HEK293 (cell line): ENCODE measurements around the gene LRRIQ3.
"Not testable (repeated sequence)": the region's sequence is repeated elsewhere in the genome, so short reads cannot be mapped to it uniquely, and the experiment has no call there.

Experiments used
- YY1 ChIP-seq: fragments of 450-650 bp; formaldehyde crosslinking; IDR thresholded peaks from 2 replicates; pipeline ENCODE4 v1.5.1; 2018; ENCODE audit warnings: missing biosample characterization, missing genetic modification characterization
- TF ChIP-seq, protein P1 (sequence below): fragments of 450-650 bp; formaldehyde crosslinking; IDR thresholded peaks from 2 replicates; pipeline ENCODE4 v1.5.1; 2016; ENCODE audit warnings: missing biosample characterization, missing genetic modification characterization
- TF ChIP-seq, protein P2 (sequence below): fragments of 450-650 bp; formaldehyde crosslinking; IDR thresholded peaks from 2 replicates; pipeline ENCODE4 v1.5.1; 2016; ENCODE audit warnings: missing biosample characterization, missing genetic modification characterization

DNA sequence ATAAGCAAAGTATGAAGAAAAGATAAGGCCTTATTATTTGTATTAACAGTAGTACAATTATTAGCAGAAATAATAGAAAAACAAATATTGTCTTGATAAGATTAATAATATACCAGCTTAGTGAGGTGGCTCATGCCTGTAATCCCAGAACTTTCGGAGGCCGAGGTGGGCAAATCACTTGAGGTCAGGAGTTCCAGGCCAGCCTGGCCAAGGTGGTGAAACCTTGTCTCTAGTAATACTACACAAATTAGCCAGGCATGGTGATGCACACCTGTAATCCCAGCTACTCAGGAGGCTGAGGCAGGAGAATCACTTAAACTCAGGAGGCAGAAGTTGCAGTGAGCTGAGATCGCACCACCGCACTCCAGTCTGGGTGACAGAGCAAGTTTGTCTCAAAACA lies 80.6 kb downstream of the LRRIQ3 start:
- TF ChIP-seq, protein P1, sequence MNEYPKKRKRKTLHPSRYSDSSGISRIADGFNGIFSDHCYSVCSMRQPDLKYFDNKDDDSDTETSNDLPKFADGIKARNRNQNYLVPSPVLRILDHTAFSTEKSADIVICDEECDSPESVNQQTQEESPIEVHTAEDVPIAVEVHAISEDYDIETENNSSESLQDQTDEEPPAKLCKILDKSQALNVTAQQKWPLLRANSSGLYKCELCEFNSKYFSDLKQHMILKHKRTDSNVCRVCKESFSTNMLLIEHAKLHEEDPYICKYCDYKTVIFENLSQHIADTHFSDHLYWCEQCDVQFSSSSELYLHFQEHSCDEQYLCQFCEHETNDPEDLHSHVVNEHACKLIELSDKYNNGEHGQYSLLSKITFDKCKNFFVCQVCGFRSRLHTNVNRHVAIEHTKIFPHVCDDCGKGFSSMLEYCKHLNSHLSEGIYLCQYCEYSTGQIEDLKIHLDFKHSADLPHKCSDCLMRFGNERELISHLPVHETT (tag by site-specific recombination) = not testable (repeated sequence)
- TF ChIP-seq, protein P2, sequence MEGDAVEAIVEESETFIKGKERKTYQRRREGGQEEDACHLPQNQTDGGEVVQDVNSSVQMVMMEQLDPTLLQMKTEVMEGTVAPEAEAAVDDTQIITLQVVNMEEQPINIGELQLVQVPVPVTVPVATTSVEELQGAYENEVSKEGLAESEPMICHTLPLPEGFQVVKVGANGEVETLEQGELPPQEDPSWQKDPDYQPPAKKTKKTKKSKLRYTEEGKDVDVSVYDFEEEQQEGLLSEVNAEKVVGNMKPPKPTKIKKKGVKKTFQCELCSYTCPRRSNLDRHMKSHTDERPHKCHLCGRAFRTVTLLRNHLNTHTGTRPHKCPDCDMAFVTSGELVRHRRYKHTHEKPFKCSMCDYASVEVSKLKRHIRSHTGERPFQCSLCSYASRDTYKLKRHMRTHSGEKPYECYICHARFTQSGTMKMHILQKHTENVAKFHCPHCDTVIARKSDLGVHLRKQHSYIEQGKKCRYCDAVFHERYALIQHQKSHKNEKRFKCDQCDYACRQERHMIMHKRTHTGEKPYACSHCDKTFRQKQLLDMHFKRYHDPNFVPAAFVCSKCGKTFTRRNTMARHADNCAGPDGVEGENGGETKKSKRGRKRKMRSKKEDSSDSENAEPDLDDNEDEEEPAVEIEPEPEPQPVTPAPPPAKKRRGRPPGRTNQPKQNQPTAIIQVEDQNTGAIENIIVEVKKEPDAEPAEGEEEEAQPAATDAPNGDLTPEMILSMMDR = not testable (repeated sequence)
- not testable (repeated sequence) for TF ChIP-seq YY1 (tag by site-specific recombination)
